Stimulated activated CD4-positive, alpha-beta T cell treated with anti-CD3 and anti-CD28 coated beads, TNF-alpha, amount 100 ng/mL, for 24 hours (primary cell): ENCODE measurements around the gene CASP7.
"Not testable (repeated sequence)": the region's sequence is repeated elsewhere in the genome, so short reads cannot be mapped to it uniquely, and the experiment has no call there.

Experiments used
- DNase-seq, 3 experiments: peaks; one replicate each; pipeline ENCODE4 v3.0.0-alpha.2; 2020; ENCODE audit warnings: low read depth in 3 of 3

The CASP7 gene

GRCh38 chr10:113679463-113680189, at the start of gene CASP7:
CASP7 (plus strand) TSS chr10:113679912; CDS start chr10:113697494, 17,582 bp downstream.
- DNase-seq, result peak; percentile 57 to 80 (median 61)

GRCh38 chr10:113630929-113631533, 48.7 kb upstream of the CASP7 start:
- no peak for DNase-seq

GRCh38 chr10:113631684-113632367, 47.9 kb upstream of the CASP7 start:
- DNase-seq, result no peak

GRCh38 chr10:113639966-113640365, 39.7 kb upstream of the CASP7 start:
- no peak for DNase-seq

GRCh38 chr10:113641702-113642101, 38.0 kb upstream of the CASP7 start:
- no peak for DNase-seq

- no peak for DNase-seq
Observed at GRCh38 chr10:113643183-113643582, 36.5 kb upstream of the CASP7 start.

- DNase-seq, result no peak
Observed at GRCh38 chr10:113644185-113645120, 35.3 kb upstream of the CASP7 start.

GRCh38 chr10:113646336-113647201, 33.1 kb upstream of the CASP7 start:
- no peak for DNase-seq

GRCh38 chr10:113647812-113648211, 31.9 kb upstream of the CASP7 start:
- DNase-seq, result no peak

GRCh38 chr10:113648478-113648877, 31.2 kb upstream of the CASP7 start:
- no peak for DNase-seq

GRCh38 chr10:113650172-113650571, 29.5 kb upstream of the CASP7 start:
- no peak for DNase-seq

- DNase-seq, result no peak
Observed at GRCh38 chr10:113651021-113651420, 28.7 kb upstream of the CASP7 start.

GRCh38 chr10:113651898-113652297, 27.8 kb upstream of the CASP7 start:
- no peak for DNase-seq

- not testable (repeated sequence) for DNase-seq
Observed at GRCh38 chr10:113652456-113652855, 27.3 kb upstream of the CASP7 start.

- no peak for DNase-seq
Observed at GRCh38 chr10:113656896-113657295, 22.8 kb upstream of the CASP7 start.

GRCh38 chr10:113657544-113657943, 22.2 kb upstream of the CASP7 start:
- no peak for DNase-seq

- no peak for DNase-seq
Observed at GRCh38 chr10:113661332-113661731, 18.4 kb upstream of the CASP7 start.

GRCh38 chr10:113663142-113663541, 16.6 kb upstream of the CASP7 start:
- DNase-seq, result no peak

- DNase-seq, result no peak
Observed at GRCh38 chr10:113663908-113664307, 15.8 kb upstream of the CASP7 start, which contains the start of gene NRAP. NRAP (minus strand) TSS chr10:113664041; CDS start chr10:113663882, 159 bp downstream.

GRCh38 chr10:113665352-113665751, 14.4 kb upstream of the CASP7 start:
- DNase-seq, result no peak
